Adrenal gland (tissue), 5 donors: ENCODE results near the gene WNT7B.

Experiments used
- POLR2A ChIP-seq, 2 donors: fragments of 450-650 bp; IDR thresholded peaks; one replicate each; pipeline ENCODE4 v1.6.1; 2017; ENCODE audit warnings: antibody characterized with exemption in 2 of 2, mild to moderate bottlenecking in 2 of 2, moderate library complexity in 1 of 2
- TF ChIP-seq, protein P1 (sequence below), 6 experiments: fragments of 450-650 bp in 4 of 6; fragments of 200-600 bp in 2 of 6; sonication (generic) in 1 of 6; IDR thresholded peaks; 1 replicate in 5 of 6; 2 replicates in 1 of 6; pipeline versions ENCODE4 v1.5.1 to v1.8.0; 2016 to 2021; ENCODE audit warnings: antibody characterized with exemption in 6 of 6, mild to moderate bottlenecking in 2 of 6, moderate library complexity in 1 of 6
- donor health status: DM: no; HTN: no; CAD: no.

DNA sequence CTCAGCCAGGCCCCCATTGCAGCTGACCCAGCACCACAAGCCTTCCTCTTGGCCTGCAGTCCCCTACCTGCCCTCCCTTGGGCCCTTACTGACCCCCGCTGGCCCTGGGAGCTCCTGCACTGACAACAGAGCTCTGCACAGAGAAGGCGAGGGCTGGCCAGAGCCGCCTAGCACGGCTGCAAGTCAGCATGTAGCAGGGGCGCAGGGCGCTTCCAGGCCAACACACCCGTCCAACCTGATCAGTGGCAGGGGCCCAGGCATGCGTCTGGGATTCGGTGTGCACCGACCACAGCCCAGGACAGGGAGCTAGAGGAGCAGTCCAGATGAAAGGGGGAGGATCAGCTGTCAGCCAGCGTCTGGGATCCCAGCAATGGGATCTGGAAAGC lies 7.6 kb downstream of the WNT7B start:
- TF ChIP-seq, protein P1, sequence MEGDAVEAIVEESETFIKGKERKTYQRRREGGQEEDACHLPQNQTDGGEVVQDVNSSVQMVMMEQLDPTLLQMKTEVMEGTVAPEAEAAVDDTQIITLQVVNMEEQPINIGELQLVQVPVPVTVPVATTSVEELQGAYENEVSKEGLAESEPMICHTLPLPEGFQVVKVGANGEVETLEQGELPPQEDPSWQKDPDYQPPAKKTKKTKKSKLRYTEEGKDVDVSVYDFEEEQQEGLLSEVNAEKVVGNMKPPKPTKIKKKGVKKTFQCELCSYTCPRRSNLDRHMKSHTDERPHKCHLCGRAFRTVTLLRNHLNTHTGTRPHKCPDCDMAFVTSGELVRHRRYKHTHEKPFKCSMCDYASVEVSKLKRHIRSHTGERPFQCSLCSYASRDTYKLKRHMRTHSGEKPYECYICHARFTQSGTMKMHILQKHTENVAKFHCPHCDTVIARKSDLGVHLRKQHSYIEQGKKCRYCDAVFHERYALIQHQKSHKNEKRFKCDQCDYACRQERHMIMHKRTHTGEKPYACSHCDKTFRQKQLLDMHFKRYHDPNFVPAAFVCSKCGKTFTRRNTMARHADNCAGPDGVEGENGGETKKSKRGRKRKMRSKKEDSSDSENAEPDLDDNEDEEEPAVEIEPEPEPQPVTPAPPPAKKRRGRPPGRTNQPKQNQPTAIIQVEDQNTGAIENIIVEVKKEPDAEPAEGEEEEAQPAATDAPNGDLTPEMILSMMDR (IDR thresholded peaks at IDR 0.05), result no peak
- TF ChIP-seq POLR2A (IDR thresholded peaks at IDR 0.05), result no peak
